ACC112 (cell line): ENCODE results near the gene POFUT2.
A peak's percentile ranks its signal among the peaks of the same experiment; 100 is the strongest.

Source experiments
- H2AFZ ChIP-seq: fragments of 200-600 bp; sonication (generic); one replicate; pipeline ENCODE4 v1.6.0; 2017; ENCODE audit warnings: antibody characterized with exemption, low read length; ENCODE audit not compliant: unreplicated experiment
- H3K27ac ChIP-seq: fragments of 200-600 bp; sonication (generic); 2 replicates; pipeline ENCODE4 v1.5.1; 2014; ENCODE audit warnings: low read depth, mild to moderate bottlenecking, antibody characterized with exemption, low read length, moderate library complexity
- H3K27me3 ChIP-seq: fragments of 200-600 bp; sonication (generic); 2 replicates; pipeline ENCODE4 v1.6.1; 2014; ENCODE audit warnings: mild to moderate bottlenecking, antibody characterized with exemption, low read length, moderate library complexity, mixed read lengths; ENCODE audit not compliant: insufficient read depth
- H3K36me3 ChIP-seq: fragments of 200-600 bp; sonication (generic); 2 replicates; pipeline ENCODE4 v1.6.1; 2016; ENCODE audit warnings: mild to moderate bottlenecking, antibody characterized with exemption, low read length, moderate library complexity, mixed read lengths; ENCODE audit not compliant: insufficient read depth
- H3K4me1 ChIP-seq: fragments of 200-600 bp; sonication (generic); one replicate; pipeline ENCODE4 v1.6.1; 2016; ENCODE audit warnings: low read length, mixed read lengths; ENCODE audit not compliant: insufficient read depth, unreplicated experiment, control insufficient read depth
- H3K4me3 ChIP-seq: fragments of 200-600 bp; sonication (generic); 2 replicates; pipeline ENCODE4 v1.5.1; 2014; ENCODE audit warnings: mild to moderate bottlenecking, low read depth, low read length
- H3K79me2 ChIP-seq: fragments of 200-600 bp; sonication (generic); one replicate; pipeline ENCODE4 v1.6.0; 2016; ENCODE audit warnings: low read length; ENCODE audit not compliant: control insufficient read depth, unreplicated experiment, insufficient read depth

Gene POFUT2

GRCh38 chr21:45241357-45241756 is 46.3 kb downstream of the POFUT2 start:
- H3K36me3 ChIP-seq = no peaks in the 10 kb centered on the region
- no peak overlapping the region for H2AFZ ChIP-seq
- H3K27me3 ChIP-seq = peaks cover 27% of the 10 kb centered on the region
- H3K4me3 ChIP-seq = no peak overlapping the region
- H3K79me2 ChIP-seq = no peaks in the 10 kb centered on the region
- H3K27ac ChIP-seq = no peak overlapping the region
- no peaks in the 10 kb centered on the region for H3K4me1 ChIP-seq

GRCh38 chr21:45237401-45237800 is 50.3 kb downstream of the POFUT2 start:
- no peak overlapping the region for H3K27ac ChIP-seq
- no peaks in the 10 kb centered on the region for H3K36me3 ChIP-seq
- H2AFZ ChIP-seq = no peak overlapping the region
- H3K4me1 ChIP-seq = no peaks in the 10 kb centered on the region
- peaks cover 41% of the 10 kb centered on the region; the same call in 1 of the 2 replicates for H3K27me3 ChIP-seq
- no peak overlapping the region for H3K4me3 ChIP-seq
- H3K79me2 ChIP-seq = no peaks in the 10 kb centered on the region

- H3K4me1 ChIP-seq = no peaks in the 10 kb centered on the region
- no peak overlapping the region for H3K27ac ChIP-seq
- peaks cover 48% of the 10 kb centered on the region; the same call in 1 of the 2 replicates for H3K27me3 ChIP-seq
- no peaks in the 10 kb centered on the region for H3K79me2 ChIP-seq
- no peak overlapping the region for H3K4me3 ChIP-seq
- no peaks in the 10 kb centered on the region for H3K36me3 ChIP-seq
- no peak overlapping the region for H2AFZ ChIP-seq
Observed at GRCh38 chr21:45236481-45236880, 51.2 kb downstream of the POFUT2 start.

GRCh38 chr21:45235488-45235887 is 52.2 kb downstream of the POFUT2 start:
- no peaks in the 10 kb centered on the region for H3K4me1 ChIP-seq
- peaks cover 45% of the 10 kb centered on the region; the same call in 1 of the 2 replicates for H3K27me3 ChIP-seq
- H3K36me3 ChIP-seq = no peaks in the 10 kb centered on the region

GRCh38 chr21:45234965-45235364 is 52.7 kb downstream of the POFUT2 start:
- no peaks in the 10 kb centered on the region for H3K4me1 ChIP-seq
- H3K27ac ChIP-seq = no peak overlapping the region
- peaks cover 44% of the 10 kb centered on the region; the same call in 1 of the 2 replicates for H3K27me3 ChIP-seq
- H3K79me2 ChIP-seq = no peaks in the 10 kb centered on the region
- H3K4me3 ChIP-seq = no peak overlapping the region
- no peak overlapping the region for H2AFZ ChIP-seq
- H3K36me3 ChIP-seq = no peaks in the 10 kb centered on the region

More at GRCh38 chr21:45235488-45235887, 52.2 kb downstream of the POFUT2 start:
- no peak overlapping the region for H3K27ac ChIP-seq
- no peaks in the 10 kb centered on the region for H3K79me2 ChIP-seq
- no peak overlapping the region for H3K4me3 ChIP-seq
- H2AFZ ChIP-seq = no peak overlapping the region

GRCh38 chr21:45234127-45234526 is 53.6 kb downstream of the POFUT2 start:
- Histone ChIP-seq H3K79me2 (no peaks in the 10 kb centered on the region), H3K4me1 (no peaks in the 10 kb centered on the region), H3K27me3 (peaks cover 44% of the 10 kb centered on the region; the same call in 1 of the 2 replicates), H3K4me3 (no peak overlapping the region), H3K27ac (no peak overlapping the region), H2AFZ (no peak overlapping the region), H3K36me3 (no peaks in the 10 kb centered on the region)

- peaks cover 39% of the 10 kb centered on the region; the same call in 1 of the 2 replicates for H3K27me3 ChIP-seq
- no peak overlapping the region for H2AFZ ChIP-seq
- no peaks in the 10 kb centered on the region for H3K79me2 ChIP-seq
- no peaks in the 10 kb centered on the region for H3K36me3 ChIP-seq
- no peak overlapping the region for H3K27ac ChIP-seq
- H3K4me3 ChIP-seq = no peak overlapping the region
- H3K4me1 ChIP-seq = peaks cover 22% of the 10 kb centered on the region
Observed at GRCh38 chr21:45231705-45232104, 56.0 kb downstream of the POFUT2 start.

GRCh38 chr21:45228656-45229240 is 58.9 kb downstream of the POFUT2 start:
- Histone ChIP-seq H3K4me1 (peaks cover 28% of the 10 kb centered on the region), H3K27ac (peak overlapping the region; percentile 18; the same call in 1 of the 2 replicates), H3K36me3 (no peaks in the 10 kb centered on the region), H3K4me3 (no peak overlapping the region), H3K27me3 (peaks cover 15% of the 10 kb centered on the region; the same call in 1 of the 2 replicates), H2AFZ (no peak overlapping the region), H3K79me2 (no peaks in the 10 kb centered on the region)

GRCh38 chr21:45228171-45228641 is 59.5 kb downstream of the POFUT2 start:
- no peaks in the 10 kb centered on the region for H3K36me3 ChIP-seq
- no peak overlapping the region for H2AFZ ChIP-seq
- H3K27ac ChIP-seq = peak overlapping the region; percentile 18; the same call in 1 of the 2 replicates
- peaks cover 28% of the 10 kb centered on the region for H3K4me1 ChIP-seq
- no peak overlapping the region for H3K4me3 ChIP-seq
- H3K79me2 ChIP-seq = no peaks in the 10 kb centered on the region
- peaks cover 12% of the 10 kb centered on the region; the same call in 1 of the 2 replicates for H3K27me3 ChIP-seq

GRCh38 chr21:45227735-45228134 is 60.0 kb downstream of the POFUT2 start:
- H3K4me1 ChIP-seq = peaks cover 28% of the 10 kb centered on the region
- no peak overlapping the region for H2AFZ ChIP-seq
- H3K79me2 ChIP-seq = no peaks in the 10 kb centered on the region
- H3K27me3 ChIP-seq = peaks cover 9% of the 10 kb centered on the region; the same call in 1 of the 2 replicates
- peak overlapping the region; percentile 18; the same call in 1 of the 2 replicates for H3K27ac ChIP-seq
- no peaks in the 10 kb centered on the region for H3K36me3 ChIP-seq
- H3K4me3 ChIP-seq = no peak overlapping the region
